ENCODE measurements around the gene MINK1.

GRCh38 chr17:4850246-4850645 lies 17.1 kb downstream of the MINK1 start:
- no peak for TF ChIP-seq MAFK (IDR thresholded peaks at IDR 0.05; ENCODE audit: partially characterized antibody)
- TF ChIP-seq MAX (IDR thresholded peaks at IDR 0.05) = no peak
- no peak for TF ChIP-seq PHF8 (IDR thresholded peaks at IDR 0.05; ENCODE audit: borderline replicate concordance, low read depth)
- TF ChIP-seq CTCF (IDR thresholded peaks at IDR 0.05) = no peak
- no peak for TF ChIP-seq FOXS1 (CRISPR knock-in tag; IDR thresholded peaks at IDR 0.05)
- no peak for TF ChIP-seq RNF2 (IDR thresholded peaks at IDR 0.05; ENCODE audit: borderline replicate concordance, low read depth)
- no peak for TF ChIP-seq REST (IDR thresholded peaks at IDR 0.05)
- TF ChIP-seq CHD2 (IDR thresholded peaks at IDR 0.05; ENCODE audit: low read length, partially characterized antibody) = no peak
- no peak for TF ChIP-seq POLR2A (IDR thresholded peaks at IDR 0.05; ENCODE audit: low read length)
- TF ChIP-seq SMC3 (IDR thresholded peaks at IDR 0.05) = no peak
- TF ChIP-seq BHLHE40 (IDR thresholded peaks at IDR 0.05; ENCODE audit: low read depth, low read length) = no peak
- no peak for TF ChIP-seq JUN (IDR thresholded peaks at IDR 0.05)
- no peak for TF ChIP-seq TFCP2L1 (CRISPR knock-in tag; IDR thresholded peaks at IDR 0.05)
- no peak for TF ChIP-seq MAZ (IDR thresholded peaks at IDR 0.05; ENCODE audit: borderline replicate concordance, low read depth, low read length)

Measured in A549 (cell line).